Activated T-helper 9 cell treated with anti-CD3 and anti-CD28 coated beads, Interleukin-2, amount 50 U/mL, for 16 hours (primary cell): Measurements from ENCODE around the gene GET3.
"Not testable (repeated sequence)": the region's sequence is repeated elsewhere in the genome, so short reads cannot be mapped to it uniquely, and the experiment has no call there.

Experiments used
- DNase-seq: peaks from one replicate; pipeline ENCODE4 v3.0.0-alpha.2; 2020; ENCODE audit warnings: low read depth

Gene GET3

GRCh38 chr19:12736995-12737834, at the start of gene GET3:
Gene GET3, plus strand, starts transcription at chr19:12737497. Its CDS starts 9 bp downstream, at chr19:12737506.
- peak; percentile 66 for DNase-seq

GRCh38 chr19:12689012-12689411, 48.3 kb upstream of the GET3 start:
- no peak for DNase-seq

- DNase-seq = no peak
These were observed 47.6 kb upstream of the GET3 start for GRCh38 chr19:12689581-12690216.

- DNase-seq = no peak
These were observed 44.3 kb upstream of the GET3 start for GRCh38 chr19:12692960-12693359.

GRCh38 chr19:12694641-12695040, 42.7 kb upstream of the GET3 start:
- no peak for DNase-seq

GRCh38 chr19:12695096-12695495, 42.2 kb upstream of the GET3 start:
- DNase-seq = no peak

- DNase-seq = no peak
These were observed 41.8 kb upstream of the GET3 start for GRCh38 chr19:12695514-12695913.

- DNase-seq = no peak
These were observed 41.3 kb upstream of the GET3 start for GRCh38 chr19:12695997-12696365.

- DNase-seq = peak; percentile 95
These were observed 40.6 kb upstream of the GET3 start, which contains the start of gene FBXW9 for GRCh38 chr19:12696366-12697335. Gene FBXW9, minus strand, starts transcription at chr19:12696631. Its CDS starts 50 bp downstream, at chr19:12696581.

GRCh38 chr19:12697425-12697824, 39.9 kb upstream of the GET3 start:
- DNase-seq = not testable (repeated sequence)

- no peak for DNase-seq
These were observed 39.2 kb upstream of the GET3 start for GRCh38 chr19:12698138-12698537.

- no peak for DNase-seq
These were observed 35.6 kb upstream of the GET3 start for GRCh38 chr19:12701596-12702282.

GRCh38 chr19:12703046-12703445, 34.3 kb upstream of the GET3 start:
- DNase-seq = no peak

- no peak for DNase-seq
These were observed 32.1 kb upstream of the GET3 start for GRCh38 chr19:12705169-12705568.

- DNase-seq = no peak
These were observed 31.5 kb upstream of the GET3 start for GRCh38 chr19:12705654-12706331.

GRCh38 chr19:12706332-12706718, 31.0 kb upstream of the GET3 start:
- DNase-seq = no peak

- no peak for DNase-seq
These were observed 28.7 kb upstream of the GET3 start for GRCh38 chr19:12708641-12709040.

- no peak for DNase-seq
These were observed 26.1 kb upstream of the GET3 start for GRCh38 chr19:12711187-12711586.

GRCh38 chr19:12712077-12712476, 25.2 kb upstream of the GET3 start:
- not testable (repeated sequence) for DNase-seq

- DNase-seq = not testable (repeated sequence)
These were observed 24.0 kb upstream of the GET3 start for GRCh38 chr19:12713304-12713703.

GRCh38 chr19:12715102-12715501, 22.2 kb upstream of the GET3 start:
- no peak for DNase-seq
